Measurements from ENCODE around the gene CHST5.
"Not testable (repeated sequence)": the region's sequence is repeated elsewhere in the genome, so short reads cannot be mapped to it uniquely, and the experiment has no call there.

Gene CHST5

GRCh38 chr16:75541236-75541635, 5.3 kb upstream of the CHST5 start:
- DNase-seq (ENCODE audit: low read depth in 1 of 2, low spot score in 1 of 2) = no peak
- Histone ChIP-seq H3K27ac (replicated peaks) (no peak overlapping the region), H3K27me3 (ENCODE audit: insufficient read depth, poor library complexity, severe bottlenecking) (no peaks in the 10 kb centered on the region), H3K4me3 (replicated peaks; ENCODE audit: insufficient read depth, low read length) (no peak overlapping the region)
- no peak for TF ChIP-seq SPI1 (IDR thresholded peaks at IDR 0.05; ENCODE audit: borderline replicate concordance, low read depth)

DNA sequence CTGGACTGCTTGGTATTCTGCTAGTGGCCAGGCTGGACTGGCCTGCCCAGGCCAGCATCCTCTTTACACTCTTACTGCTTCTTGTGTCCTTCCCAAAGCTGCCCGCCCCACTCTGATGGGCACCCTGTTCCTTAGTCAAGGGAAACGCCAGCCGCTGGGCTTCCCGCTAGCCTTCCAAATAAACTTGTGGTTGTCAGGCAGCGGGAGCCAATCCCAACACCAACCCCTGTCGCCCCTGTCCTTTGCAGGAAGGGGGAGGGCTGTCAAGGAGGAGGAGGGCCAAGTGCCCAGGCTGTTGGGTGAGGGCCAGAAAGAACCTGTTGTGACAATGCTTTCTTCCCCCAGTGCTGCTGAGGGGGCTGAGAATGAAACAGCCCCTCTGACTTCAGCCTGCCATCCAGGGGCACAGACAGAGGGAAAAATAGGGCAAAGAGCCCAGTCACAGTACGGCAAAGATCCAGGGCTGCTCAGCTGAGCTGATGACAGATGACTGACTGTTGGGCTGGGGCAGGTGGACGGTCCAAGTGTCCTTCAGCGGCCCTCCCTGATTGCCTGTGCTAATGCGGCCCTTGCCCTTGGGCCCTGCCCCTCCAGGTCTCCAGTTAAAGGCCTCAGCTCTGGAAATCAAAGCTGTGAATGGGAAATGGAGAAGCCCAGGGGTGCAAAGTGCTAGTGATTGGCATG, 3.1 kb upstream of the CHST5 start:
- not testable (repeated sequence) for H3K27ac ChIP-seq (replicated peaks)

DNA sequence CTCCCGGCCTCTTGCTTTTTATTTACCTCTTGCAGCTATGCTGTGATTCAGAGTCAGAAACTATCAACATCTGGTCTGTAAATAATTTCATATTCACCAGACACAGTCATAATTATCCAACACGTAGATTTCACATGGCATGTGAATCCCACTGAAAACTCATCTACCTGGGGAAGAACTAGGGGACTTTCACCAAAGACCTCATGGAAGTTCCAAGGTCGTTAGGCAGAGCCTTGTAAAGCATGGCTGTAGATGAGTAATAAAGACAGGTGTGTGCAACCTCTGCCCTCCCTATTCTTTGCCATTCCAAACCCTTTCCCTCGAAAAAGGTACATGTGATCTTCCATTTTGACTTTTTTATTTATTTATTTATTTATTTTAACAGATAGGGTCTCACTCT, 1.9 kb upstream of the CHST5 start:
- Histone ChIP-seq H3K27ac (replicated peaks) (no peak overlapping the region), H3K4me3 (replicated peaks; ENCODE audit: insufficient read depth, low read length) (no peak overlapping the region), H3K27me3 (ENCODE audit: insufficient read depth, poor library complexity, severe bottlenecking) (no peaks in the 10 kb centered on the region)
- TF ChIP-seq REST (IDR thresholded peaks at IDR 0.05; ENCODE audit: insufficient replicate concordance, low read depth) (no peak), GABPA (IDR thresholded peaks at IDR 0.05; ENCODE audit: low read depth) (no peak), SPI1 (IDR thresholded peaks at IDR 0.05; ENCODE audit: borderline replicate concordance, low read depth) (no peak), POLR2AphosphoS5 (IDR thresholded peaks at IDR 0.05; ENCODE audit: low read depth) (no peak)
- TF ChIP-seq, protein P1, sequence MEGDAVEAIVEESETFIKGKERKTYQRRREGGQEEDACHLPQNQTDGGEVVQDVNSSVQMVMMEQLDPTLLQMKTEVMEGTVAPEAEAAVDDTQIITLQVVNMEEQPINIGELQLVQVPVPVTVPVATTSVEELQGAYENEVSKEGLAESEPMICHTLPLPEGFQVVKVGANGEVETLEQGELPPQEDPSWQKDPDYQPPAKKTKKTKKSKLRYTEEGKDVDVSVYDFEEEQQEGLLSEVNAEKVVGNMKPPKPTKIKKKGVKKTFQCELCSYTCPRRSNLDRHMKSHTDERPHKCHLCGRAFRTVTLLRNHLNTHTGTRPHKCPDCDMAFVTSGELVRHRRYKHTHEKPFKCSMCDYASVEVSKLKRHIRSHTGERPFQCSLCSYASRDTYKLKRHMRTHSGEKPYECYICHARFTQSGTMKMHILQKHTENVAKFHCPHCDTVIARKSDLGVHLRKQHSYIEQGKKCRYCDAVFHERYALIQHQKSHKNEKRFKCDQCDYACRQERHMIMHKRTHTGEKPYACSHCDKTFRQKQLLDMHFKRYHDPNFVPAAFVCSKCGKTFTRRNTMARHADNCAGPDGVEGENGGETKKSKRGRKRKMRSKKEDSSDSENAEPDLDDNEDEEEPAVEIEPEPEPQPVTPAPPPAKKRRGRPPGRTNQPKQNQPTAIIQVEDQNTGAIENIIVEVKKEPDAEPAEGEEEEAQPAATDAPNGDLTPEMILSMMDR (IDR thresholded peaks at IDR 0.05; ENCODE audit: insufficient read depth, low read length) = no peak
- DNase-seq (ENCODE audit: low read depth in 1 of 2, low spot score in 1 of 2) = no peak

More for the DNA sequence above, 3.1 kb upstream of the CHST5 start:
- DNase-seq (ENCODE audit: low read depth in 1 of 2, low spot score in 1 of 2); H3K27me3 ChIP-seq (ENCODE audit: insufficient read depth, poor library complexity, severe bottlenecking); H3K4me3 ChIP-seq (replicated peaks; ENCODE audit: insufficient read depth, low read length): not testable (repeated sequence)

GRCh38 chr16:75535211-75535843, 581 bp downstream of the CHST5 start:
- Histone ChIP-seq H3K27me3 (ENCODE audit: insufficient read depth, poor library complexity, severe bottlenecking) (no peaks in the 10 kb centered on the region), H3K4me3 (replicated peaks; ENCODE audit: insufficient read depth, low read length) (no peak overlapping the region), H3K27ac (replicated peaks) (no peak overlapping the region)
- TF ChIP-seq GABPA (IDR thresholded peaks at IDR 0.05; ENCODE audit: low read depth) = no peak
- TF ChIP-seq SPI1 (IDR thresholded peaks at IDR 0.05; ENCODE audit: borderline replicate concordance, low read depth) = no peak
- TF ChIP-seq, protein P1 (IDR thresholded peaks at IDR 0.05; ENCODE audit: insufficient read depth, low read length) = no peak
- TF ChIP-seq POLR2AphosphoS5 (IDR thresholded peaks at IDR 0.05; ENCODE audit: low read depth) = no peak
- TF ChIP-seq REST (IDR thresholded peaks at IDR 0.05; ENCODE audit: insufficient replicate concordance, low read depth) = no peak
- no peak for DNase-seq (ENCODE audit: low read depth in 1 of 2, low spot score in 1 of 2)
